Stimulated activated naive CD8-positive, alpha-beta T cell treated with anti-CD3 and anti-CD28 coated beads, Interleukin-15, Interleukin-2, amounts not matched to agents 100 ng/mL and 50 ng/mL, for 24 hours (primary cell): ENCODE results near the gene WDR26.
"Not testable (repeated sequence)": the region's sequence is repeated elsewhere in the genome, so short reads cannot be mapped to it uniquely, and the experiment has no call there.

Experiments used
- H3K27ac Mint-ChIP-seq: one replicate; pipeline ENCODE4 v1.8.0; 2021; ENCODE audit warnings: mild to moderate bottlenecking, mixed read lengths
- H3K27me3 Mint-ChIP-seq: one replicate; pipeline ENCODE4 v1.8.0; 2021; ENCODE audit warnings: mixed read lengths
- H3K36me3 Mint-ChIP-seq: one replicate; pipeline ENCODE4 v1.8.0; 2021; ENCODE audit warnings: low read depth, mixed read lengths
- H3K4me1 Mint-ChIP-seq: one replicate; pipeline ENCODE4 v1.8.0; 2021; ENCODE audit warnings: low read depth, mixed read lengths
- H3K4me3 Mint-ChIP-seq: one replicate; pipeline ENCODE4 v1.8.0; 2021; ENCODE audit warnings: mild to moderate bottlenecking, mixed read lengths
- H3K9me3 Mint-ChIP-seq: one replicate; pipeline ENCODE4 v1.8.0; 2021; ENCODE audit warnings: mixed read lengths

WDR26 gene

GRCh38 chr1:224357626-224358124 is 76.9 kb downstream of the WDR26 start:
- Mint-ChIP-seq H3K27me3 (no peaks in the 10 kb centered on the region), H3K4me1 (peaks cover 64% of the 10 kb centered on the region), H3K36me3 (peaks cover 27% of the 10 kb centered on the region), H3K4me3 (peak overlapping the region; percentile 86), H3K27ac (peak overlapping the region; percentile 38), H3K9me3 (no peaks in the 10 kb centered on the region)

DNA sequence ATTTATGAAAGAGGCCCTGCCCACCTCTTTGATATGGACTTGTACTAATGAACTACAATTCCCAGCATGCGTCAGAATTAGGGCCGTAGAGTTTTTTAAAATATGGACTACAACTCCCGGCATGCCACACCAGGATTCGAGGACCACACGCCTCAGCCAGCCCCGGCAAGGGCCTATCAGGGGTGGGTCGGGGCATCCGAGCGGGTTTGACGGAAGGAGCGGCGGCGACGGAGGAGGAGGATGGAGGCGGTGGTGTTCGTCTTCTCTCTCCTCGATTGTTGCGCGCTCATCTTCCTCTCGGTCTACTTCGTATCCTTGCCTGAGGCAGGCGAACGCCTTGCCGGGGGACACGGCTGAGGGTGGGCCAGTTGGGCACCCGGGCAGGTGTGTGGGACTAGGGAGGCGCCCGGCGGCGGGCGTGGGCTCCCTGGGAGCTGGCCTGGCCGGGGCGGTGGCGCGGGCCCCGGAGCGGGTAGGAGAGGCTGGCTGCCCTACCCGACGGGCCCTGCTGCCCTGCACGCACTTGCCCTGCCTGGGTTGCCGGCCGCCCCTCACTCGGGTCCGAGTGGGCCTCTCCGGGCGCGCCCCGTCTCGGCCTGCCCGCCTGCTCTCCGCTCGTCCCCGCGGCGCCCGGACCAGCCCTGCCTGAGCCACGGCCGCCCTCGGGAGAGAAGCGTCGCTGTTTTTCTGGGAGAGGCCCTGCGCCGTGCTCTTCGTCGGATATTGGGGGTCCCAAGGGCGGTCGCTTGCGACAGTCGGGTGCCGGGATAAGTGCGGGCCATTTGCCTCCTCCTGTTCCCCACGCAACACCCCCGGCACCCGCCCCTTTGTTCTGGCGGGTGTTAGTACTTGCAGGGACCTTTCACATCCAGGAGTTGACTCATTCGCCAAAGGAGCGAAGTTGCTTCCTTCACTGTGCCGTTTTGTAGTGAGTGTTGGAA is 77.6 kb downstream of the WDR26 start, which contains the start of gene CNIH4:
Gene CNIH4, plus strand, starts transcription at position 195 of the 941 bp plus-strand sequence. Its CDS starts 46 bp downstream, at position 241.
- Mint-ChIP-seq H3K36me3 (peaks cover 20% of the 10 kb centered on the region), H3K9me3 (no peaks in the 10 kb centered on the region), H3K4me3 (peak within 1 kb of the TSS; percentile 86), H3K27me3 (no peaks in the 10 kb centered on the region), H3K27ac (peak within 1 kb of the TSS; percentile 86), H3K4me1 (peaks cover 59% of the 10 kb centered on the region)

- Mint-ChIP-seq H3K36me3 (peaks cover 7% of the 10 kb centered on the region), H3K9me3 (no peaks in the 10 kb centered on the region), H3K27me3 (no peaks in the 10 kb centered on the region), H3K4me1 (peaks cover 36% of the 10 kb centered on the region), H3K27ac (no peak overlapping the region), H3K4me3 (no peak overlapping the region)
Measured at GRCh38 chr1:224353975-224354925, 80.3 kb downstream of the WDR26 start.

DNA sequence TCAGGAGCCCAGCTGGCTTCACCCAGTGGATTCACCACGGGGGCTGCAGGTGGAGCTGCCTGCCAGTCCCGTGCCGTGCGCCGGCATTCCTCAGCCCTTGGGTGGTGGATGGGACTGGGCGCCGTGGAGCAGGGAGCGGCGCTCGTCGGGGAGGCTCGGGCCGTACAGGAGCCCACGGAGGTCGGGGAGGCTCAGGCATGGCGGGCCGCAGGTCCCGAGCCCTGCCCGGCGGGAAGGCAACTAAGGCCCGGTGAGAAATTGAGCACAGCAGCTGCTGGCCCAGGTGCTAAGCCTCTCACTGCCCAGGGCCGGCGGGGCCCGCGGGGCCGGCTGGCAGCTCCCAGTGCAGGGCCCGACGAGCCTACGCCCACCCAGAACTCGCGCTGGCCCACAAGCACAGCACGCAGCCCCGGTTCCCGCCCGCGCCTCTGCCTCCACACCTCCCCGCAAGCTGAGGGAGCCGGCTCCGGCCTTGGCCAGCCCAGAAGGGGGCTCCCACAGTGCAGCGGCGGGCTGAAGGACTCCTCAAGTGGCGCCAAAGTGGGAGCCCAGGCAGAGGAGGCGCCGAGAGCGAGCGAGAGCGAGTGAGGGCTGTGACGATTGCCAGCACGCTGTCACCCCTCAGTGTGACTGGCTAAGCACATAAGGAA is 82.0 kb downstream of the WDR26 start:
- H3K4me1 Mint-ChIP-seq, result peaks cover 31% of the 10 kb centered on the region
- H3K9me3 Mint-ChIP-seq, H3K4me3 Mint-ChIP-seq, H3K27me3 Mint-ChIP-seq, H3K36me3 Mint-ChIP-seq, H3K27ac Mint-ChIP-seq: not testable (repeated sequence)

DNA sequence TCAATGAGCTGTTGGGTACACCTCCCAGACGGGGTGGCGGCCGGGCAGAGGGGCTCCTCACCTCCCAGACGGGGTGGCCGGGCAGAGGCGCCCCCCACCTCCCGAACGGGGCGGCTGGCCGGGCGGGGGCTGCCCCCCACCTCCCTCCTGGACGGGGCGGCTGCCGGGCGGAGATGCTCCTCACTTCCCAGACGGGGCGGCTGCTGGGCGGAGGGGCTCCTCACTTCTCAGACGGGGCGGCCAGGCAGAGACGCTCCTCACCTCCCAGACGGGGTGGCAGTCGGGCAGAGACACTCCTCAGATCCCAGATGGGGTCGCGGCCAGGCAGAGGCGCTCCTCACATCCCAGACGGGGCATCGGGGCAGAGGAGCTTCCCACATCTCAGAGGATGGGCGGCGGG is 84.9 kb downstream of the WDR26 start:
- H3K4me1 Mint-ChIP-seq, result peaks cover 24% of the 10 kb centered on the region
- H3K27me3 Mint-ChIP-seq, H3K4me3 Mint-ChIP-seq, H3K9me3 Mint-ChIP-seq, H3K27ac Mint-ChIP-seq, H3K36me3 Mint-ChIP-seq: not testable (repeated sequence)

- Mint-ChIP-seq H3K27ac (no peak overlapping the region), H3K9me3 (no peaks in the 10 kb centered on the region), H3K36me3 (no peaks in the 10 kb centered on the region), H3K4me1 (peaks cover 11% of the 10 kb centered on the region), H3K4me3 (no peak overlapping the region), H3K27me3 (no peaks in the 10 kb centered on the region)
Measured at GRCh38 chr1:224348137-224348536, 86.5 kb downstream of the WDR26 start.

DNA sequence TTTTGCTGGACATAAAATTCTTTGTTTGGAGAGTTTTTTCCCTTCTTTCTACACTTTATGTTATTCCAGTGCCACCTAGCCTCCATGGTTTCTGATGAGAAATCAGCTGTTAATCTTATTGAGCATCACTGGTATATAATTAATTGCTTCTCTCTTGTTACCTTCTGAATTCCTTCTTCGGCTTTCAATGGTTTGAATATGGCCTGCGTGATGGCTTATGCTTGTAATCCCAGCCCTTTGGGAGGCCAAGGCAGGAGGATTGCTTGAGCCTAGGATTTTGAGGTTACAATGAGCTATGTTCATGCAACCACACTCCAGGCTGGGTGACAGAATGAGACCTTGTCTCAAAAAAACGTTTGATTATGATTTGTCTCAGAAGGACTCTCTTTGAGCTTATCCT is 90.9 kb downstream of the WDR26 start:
- H3K36me3 Mint-ChIP-seq, result no peaks in the 10 kb centered on the region
- no peak overlapping the region for H3K4me3 Mint-ChIP-seq
- H3K9me3 Mint-ChIP-seq, result no peaks in the 10 kb centered on the region
- peaks cover 12% of the 10 kb centered on the region for H3K4me1 Mint-ChIP-seq
- peaks cover 3% of the 10 kb centered on the region for H3K27me3 Mint-ChIP-seq
- H3K27ac Mint-ChIP-seq, result no peak overlapping the region

DNA sequence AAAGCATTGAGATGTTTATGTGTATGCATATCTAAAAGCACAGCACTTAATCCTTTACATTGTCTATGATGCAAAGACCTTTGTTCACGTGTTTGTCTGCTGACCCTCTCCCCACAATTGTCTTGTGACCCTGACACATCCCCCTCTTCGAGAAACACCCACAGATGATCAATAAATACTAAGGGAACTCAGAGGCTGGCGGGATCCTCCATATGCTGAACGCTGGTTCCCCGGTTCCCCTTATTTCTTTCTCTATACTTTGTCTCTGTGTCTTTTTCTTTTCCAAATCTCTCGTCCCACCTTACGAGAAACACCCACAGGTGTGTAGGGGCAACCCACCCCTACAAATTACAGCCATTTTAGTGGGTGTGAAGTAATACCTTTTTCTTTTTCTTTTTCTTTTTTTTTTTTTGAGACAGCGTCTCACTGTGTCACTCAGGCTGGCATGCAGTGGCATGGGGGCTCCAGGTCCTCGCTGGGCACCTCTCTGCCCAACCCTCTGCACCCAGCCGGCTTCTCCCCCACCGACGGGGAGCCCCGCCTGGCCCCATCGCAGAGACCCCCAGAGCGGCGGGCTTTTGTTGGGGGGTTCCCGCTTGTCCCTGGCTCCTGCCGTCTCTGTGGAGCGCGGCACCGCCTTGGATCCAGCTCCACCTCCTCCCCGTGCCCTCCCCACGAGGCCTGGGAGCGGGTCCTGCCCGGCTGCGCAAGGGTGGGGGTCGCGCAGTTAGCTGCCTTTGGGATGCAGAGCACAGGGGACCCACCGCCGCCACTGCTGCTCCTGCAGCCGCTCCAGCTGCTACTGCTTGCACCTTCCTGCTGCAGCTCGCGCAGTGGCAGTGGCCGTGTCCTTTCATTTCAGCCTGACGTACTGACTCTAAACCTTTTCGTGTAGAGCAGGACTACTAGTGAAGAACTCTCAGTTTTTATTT is 93.9 kb downstream of the WDR26 start:
- H3K27ac Mint-ChIP-seq, H3K9me3 Mint-ChIP-seq, H3K27me3 Mint-ChIP-seq, H3K4me1 Mint-ChIP-seq, H3K36me3 Mint-ChIP-seq: not testable (repeated sequence)
- H3K4me3 Mint-ChIP-seq, result peak overlapping the region; percentile 75

DNA sequence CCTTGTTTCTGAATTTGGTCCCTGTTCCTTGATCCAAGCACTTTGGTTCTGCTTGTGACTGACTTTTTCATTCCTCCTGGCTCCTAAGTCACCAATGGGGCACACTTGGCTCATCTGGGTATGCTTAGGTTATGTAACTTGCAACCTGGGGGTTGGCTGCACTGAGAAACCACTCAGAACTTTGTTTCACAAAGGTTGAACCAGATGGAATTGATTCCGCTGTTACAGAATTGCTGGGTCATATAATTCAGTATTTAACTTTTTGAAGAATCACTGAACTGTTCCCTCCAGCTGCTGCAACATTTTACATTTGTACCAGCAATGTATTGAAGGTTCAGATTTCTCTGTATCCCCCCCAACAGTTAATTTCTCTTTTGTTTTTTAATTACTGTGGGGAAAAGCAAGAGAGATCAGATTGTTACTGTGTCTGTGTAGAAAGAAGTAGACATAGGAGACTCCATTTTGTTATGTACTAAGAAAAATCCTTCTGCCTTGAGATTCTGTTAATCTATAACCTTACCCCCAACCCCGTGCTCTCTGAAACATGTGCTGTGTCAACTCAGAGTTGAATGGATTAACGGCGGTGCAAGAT is 95.1 kb downstream of the WDR26 start:
- peaks cover 4% of the 10 kb centered on the region for H3K27me3 Mint-ChIP-seq
- peaks cover 7% of the 10 kb centered on the region for H3K4me1 Mint-ChIP-seq
- no peak overlapping the region for H3K4me3 Mint-ChIP-seq
- H3K9me3 Mint-ChIP-seq, result no peaks in the 10 kb centered on the region
- no peaks in the 10 kb centered on the region for H3K36me3 Mint-ChIP-seq
- H3K27ac Mint-ChIP-seq, result no peak overlapping the region

GRCh38 chr1:224338150-224338838 is 96.3 kb downstream of the WDR26 start:
- peaks cover 4% of the 10 kb centered on the region for H3K27me3 Mint-ChIP-seq
- no peak overlapping the region for H3K4me3 Mint-ChIP-seq
- no peak overlapping the region for H3K27ac Mint-ChIP-seq
- H3K36me3 Mint-ChIP-seq, result no peaks in the 10 kb centered on the region
- no peaks in the 10 kb centered on the region for H3K9me3 Mint-ChIP-seq
- peaks cover 20% of the 10 kb centered on the region for H3K4me1 Mint-ChIP-seq
